ENCODE measurements around the gene SKAP1.

SKAP1 gene

GRCh38 chr17:48139944-48140343, 290.1 kb downstream of the SKAP1 start:
- no peak overlapping the region for H3K27ac ChIP-seq (ENCODE audit: insufficient read depth in 1 of 2, low read depth in 1 of 2, low read length in 2 of 2, poor library complexity in 1 of 2, severe bottlenecking in 2 of 2)
- no peaks in the 10 kb centered on the region for H3K27me3 ChIP-seq (replicated peaks in 2 of 5; ENCODE audit: control insufficient read depth in 4 of 5, insufficient read depth in 5 of 5, low read length in 4 of 5)
- H3K4me1 ChIP-seq (ENCODE audit: control extremely low read depth in 1 of 4, control insufficient read depth in 4 of 4, insufficient read depth in 4 of 4, low read length in 3 of 4): peaks cover 10 to 15% (median 14%) of the 10 kb centered on the region in 4 experiments
- 0% methylated on average over 2 of the region's 2 CpGs for WGBS (ENCODE audit: insufficient coverage)
- H3K36me3 ChIP-seq (ENCODE audit: control insufficient read depth in 4 of 4, insufficient read depth in 4 of 4, low read length in 3 of 4): no peaks in the 10 kb centered on the region
- peak overlapping the region in 3 of 7 experiments; percentile 31 to 57 (median 32) for H3K4me3 ChIP-seq (ENCODE audit: control insufficient read depth in 1 of 7, extremely low read depth in 1 of 7, insufficient read depth in 4 of 7, low read depth in 2 of 7, low read length in 6 of 7)
- H3K9me3 ChIP-seq (ENCODE audit: control extremely low read depth in 1 of 5, control insufficient read depth in 4 of 5, insufficient read depth in 2 of 5, low read depth in 1 of 5, low read length in 4 of 5): no peaks in the 10 kb centered on the region
- ChIA-PET POLR2A (no interaction called here), CTCF (interaction anchor here (1.1 to 1.4 kb wide), 4 partner anchors 8 to 65 kb away, joined by 3 to 5 read pairs (median 4); no protein-coding TSS in a partner anchor)
- DNase-seq: peak; percentile 31 to 52 (median 40)

GRCh38 chr17:48137656-48138055, 292.4 kb downstream of the SKAP1 start:
- H3K9me3 ChIP-seq (ENCODE audit: control extremely low read depth in 1 of 5, control insufficient read depth in 4 of 5, insufficient read depth in 2 of 5, low read depth in 1 of 5, low read length in 4 of 5): no peaks in the 10 kb centered on the region
- no peaks in the 10 kb centered on the region for H3K27me3 ChIP-seq (replicated peaks in 2 of 5; ENCODE audit: control insufficient read depth in 4 of 5, insufficient read depth in 5 of 5, low read length in 4 of 5)
- DNase-seq: no peak
- H3K27ac ChIP-seq (ENCODE audit: insufficient read depth in 1 of 2, low read depth in 1 of 2, low read length in 2 of 2, poor library complexity in 1 of 2, severe bottlenecking in 2 of 2): no peak overlapping the region
- no peak overlapping the region for H3K4me3 ChIP-seq (ENCODE audit: control insufficient read depth in 1 of 7, extremely low read depth in 1 of 7, insufficient read depth in 4 of 7, low read depth in 2 of 7, low read length in 6 of 7)
- ChIA-PET POLR2A (no interaction called here), CTCF (interaction anchor here (0.7 to 17.4 kb wide), 2 partner anchors 56 to 130 kb away, joined by 4 to 169 read pairs; no protein-coding TSS in a partner anchor)
- 100% methylated on average over 1 of the region's 1 CpG for WGBS (ENCODE audit: insufficient coverage)
- H3K36me3 ChIP-seq (ENCODE audit: control insufficient read depth in 4 of 4, insufficient read depth in 4 of 4, low read length in 3 of 4): no peaks in the 10 kb centered on the region
- H3K4me1 ChIP-seq (ENCODE audit: control extremely low read depth in 1 of 4, control insufficient read depth in 4 of 4, insufficient read depth in 4 of 4, low read length in 3 of 4): peaks cover 10 to 15% (median 14%) of the 10 kb centered on the region in 4 experiments

DNA sequence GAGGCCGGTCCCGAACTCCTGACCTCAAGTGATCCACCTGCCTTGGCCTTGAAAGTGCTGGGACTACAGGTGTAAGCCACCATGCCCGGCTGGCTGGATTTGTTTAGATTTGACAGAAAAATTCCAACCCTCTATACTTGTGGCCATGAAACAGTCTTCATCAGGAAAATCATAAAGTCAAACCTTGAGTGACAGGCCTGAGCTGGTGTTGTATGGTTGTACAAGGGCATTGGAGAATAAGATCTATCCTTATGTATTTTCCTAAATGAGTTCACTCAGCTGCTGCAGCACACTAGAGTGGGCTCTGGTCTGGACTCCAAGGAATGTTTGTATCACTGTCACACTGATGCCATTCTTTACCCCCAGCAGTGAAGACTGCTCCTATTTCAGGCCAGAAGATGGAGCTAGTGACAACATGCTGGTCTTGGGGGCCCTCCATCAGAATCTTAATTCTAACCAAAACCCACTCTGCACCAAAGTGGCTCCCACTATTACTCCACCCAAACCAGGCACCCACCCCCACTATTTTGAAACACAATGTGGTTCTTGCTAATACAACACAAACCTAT, 295.0 kb downstream of the SKAP1 start:
- peak in 1 of 3 donors; percentile 27 for DNase-seq
- POLR2A ChIA-PET: no interaction called here

GRCh38 chr17:48132385-48132784, 297.6 kb downstream of the SKAP1 start:
- CTCF ChIA-PET: interaction anchor here (1.2 to 17.4 kb wide), 10 partner anchors 8 to 106 kb away, joined by 3 to 169 read pairs (median 4); no protein-coding TSS in a partner anchor
- POLR2A ChIA-PET: no interaction called here
- Histone ChIP-seq H3K4me3 (ENCODE audit: control insufficient read depth in 1 of 7, extremely low read depth in 1 of 7, insufficient read depth in 4 of 7, low read depth in 2 of 7, low read length in 6 of 7) (no peak overlapping the region), H3K4me1 (ENCODE audit: control extremely low read depth in 1 of 4, control insufficient read depth in 4 of 4, insufficient read depth in 4 of 4, low read length in 3 of 4) (no peaks in the 10 kb centered on the region), H3K9me3 (ENCODE audit: control extremely low read depth in 1 of 5, control insufficient read depth in 4 of 5, insufficient read depth in 2 of 5, low read depth in 1 of 5, low read length in 4 of 5) (no peaks in the 10 kb centered on the region), H3K27me3 (replicated peaks in 2 of 5; ENCODE audit: control insufficient read depth in 4 of 5, insufficient read depth in 5 of 5, low read length in 4 of 5) (no peaks in the 10 kb centered on the region), H3K36me3 (ENCODE audit: control insufficient read depth in 4 of 4, insufficient read depth in 4 of 4, low read length in 3 of 4) (no peaks in the 10 kb centered on the region), H3K27ac (ENCODE audit: insufficient read depth in 1 of 2, low read depth in 1 of 2, low read length in 2 of 2, poor library complexity in 1 of 2, severe bottlenecking in 2 of 2) (no peak overlapping the region)
- no peak for DNase-seq
- WGBS (ENCODE audit: insufficient coverage): 96% methylated on average over 5 of the region's 5 CpGs

More for the DNA sequence above, 295.0 kb downstream of the SKAP1 start:
- peaks cover 5 to 8% (median 7%) of the 10 kb centered on the region in 4 experiments for H3K4me1 ChIP-seq (ENCODE audit: control extremely low read depth in 1 of 4, control insufficient read depth in 4 of 4, insufficient read depth in 4 of 4, low read length in 3 of 4)
- H3K4me3 ChIP-seq (ENCODE audit: control insufficient read depth in 1 of 7, extremely low read depth in 1 of 7, insufficient read depth in 4 of 7, low read depth in 2 of 7, low read length in 6 of 7): no peak overlapping the region
- no peaks in the 10 kb centered on the region for H3K9me3 ChIP-seq (ENCODE audit: control extremely low read depth in 1 of 5, control insufficient read depth in 4 of 5, insufficient read depth in 2 of 5, low read depth in 1 of 5, low read length in 4 of 5)
- 100% methylated on average over 1 of the region's 3 CpGs for WGBS (ENCODE audit: insufficient coverage)
- no peak overlapping the region for H3K27ac ChIP-seq (ENCODE audit: insufficient read depth in 1 of 2, low read depth in 1 of 2, low read length in 2 of 2, poor library complexity in 1 of 2, severe bottlenecking in 2 of 2)
- no peaks in the 10 kb centered on the region for H3K36me3 ChIP-seq (ENCODE audit: control insufficient read depth in 4 of 4, insufficient read depth in 4 of 4, low read length in 3 of 4)
- H3K27me3 ChIP-seq (replicated peaks in 2 of 5; ENCODE audit: control insufficient read depth in 4 of 5, insufficient read depth in 5 of 5, low read length in 4 of 5): no peaks in the 10 kb centered on the region
- CTCF ChIA-PET: interaction anchor here (0.8 to 17.4 kb wide), 8 partner anchors 9 to 105 kb away, joined by 3 to 169 read pairs (median 6); no protein-coding TSS in a partner anchor

GRCh38 chr17:48131216-48131824, 298.7 kb downstream of the SKAP1 start:
- no peaks in the 10 kb centered on the region for H3K9me3 ChIP-seq (ENCODE audit: control extremely low read depth in 1 of 5, control insufficient read depth in 4 of 5, insufficient read depth in 2 of 5, low read depth in 1 of 5, low read length in 4 of 5)
- WGBS (ENCODE audit: insufficient coverage): 86% methylated on average over 1 of the region's 4 CpGs
- POLR2A ChIA-PET: no interaction called here
- H3K27me3 ChIP-seq (replicated peaks in 2 of 5; ENCODE audit: control insufficient read depth in 4 of 5, insufficient read depth in 5 of 5, low read length in 4 of 5): no peaks in the 10 kb centered on the region
- H3K4me3 ChIP-seq (ENCODE audit: control insufficient read depth in 1 of 7, extremely low read depth in 1 of 7, insufficient read depth in 4 of 7, low read depth in 2 of 7, low read length in 6 of 7): no peak overlapping the region
- no peaks in the 10 kb centered on the region for H3K4me1 ChIP-seq (ENCODE audit: control extremely low read depth in 1 of 4, control insufficient read depth in 4 of 4, insufficient read depth in 4 of 4, low read length in 3 of 4)
- H3K27ac ChIP-seq (ENCODE audit: insufficient read depth in 1 of 2, low read depth in 1 of 2, low read length in 2 of 2, poor library complexity in 1 of 2, severe bottlenecking in 2 of 2): no peak overlapping the region
- peaks cover 0 to under 1% (median 0%) of the 10 kb centered on the region in 4 experiments for H3K36me3 ChIP-seq (ENCODE audit: control insufficient read depth in 4 of 4, insufficient read depth in 4 of 4, low read length in 3 of 4)
- CTCF ChIA-PET: interaction anchor here (0.7 to 17.4 kb wide), 7 partner anchors 13 to 105 kb away, joined by 3 to 169 read pairs (median 4); no protein-coding TSS in a partner anchor
- peak; percentile 61 to 77 (median 65) for DNase-seq

DNA sequence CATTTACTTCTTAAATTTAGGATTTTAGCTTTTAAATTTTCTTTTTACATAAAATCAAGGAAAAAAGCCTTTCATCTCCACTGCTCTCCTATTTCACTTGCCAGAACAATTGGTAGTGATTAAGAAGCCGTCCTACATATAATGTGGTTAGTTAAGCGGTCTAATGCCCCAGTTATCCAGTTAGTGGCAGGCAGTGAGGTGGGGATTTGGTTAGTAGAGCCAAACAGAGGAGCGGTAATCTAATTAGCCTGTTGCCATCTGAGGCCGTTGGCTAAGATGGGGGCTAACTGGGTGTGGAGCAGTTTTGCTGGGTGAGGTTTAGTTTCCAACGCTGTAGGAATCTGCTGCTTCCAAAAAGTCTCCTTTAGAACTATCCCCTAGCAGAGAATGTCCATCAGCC, 300.0 kb downstream of the SKAP1 start:
- no peaks in the 10 kb centered on the region for H3K9me3 ChIP-seq (ENCODE audit: control extremely low read depth in 1 of 5, control insufficient read depth in 4 of 5, insufficient read depth in 2 of 5, low read depth in 1 of 5, low read length in 4 of 5)
- no peak overlapping the region for H3K4me3 ChIP-seq (ENCODE audit: control insufficient read depth in 1 of 7, extremely low read depth in 1 of 7, insufficient read depth in 4 of 7, low read depth in 2 of 7, low read length in 6 of 7)
- ChIA-PET CTCF (interaction anchor here (0.6 to 17.4 kb wide), 8 partner anchors 25 to 103 kb away, joined by 3 to 169 read pairs (median 3); no protein-coding TSS in a partner anchor), POLR2A (no interaction called here)
- no peak overlapping the region for H3K27ac ChIP-seq (ENCODE audit: insufficient read depth in 1 of 2, low read depth in 1 of 2, low read length in 2 of 2, poor library complexity in 1 of 2, severe bottlenecking in 2 of 2)
- WGBS (ENCODE audit: insufficient coverage): no CpG with 5 or more reads among the region's 5 CpGs
- DNase-seq: no peak
- H3K27me3 ChIP-seq (replicated peaks in 2 of 5; ENCODE audit: control insufficient read depth in 4 of 5, insufficient read depth in 5 of 5, low read length in 4 of 5): no peaks in the 10 kb centered on the region
- H3K4me1 ChIP-seq (ENCODE audit: control extremely low read depth in 1 of 4, control insufficient read depth in 4 of 4, insufficient read depth in 4 of 4, low read length in 3 of 4): no peaks in the 10 kb centered on the region
- H3K36me3 ChIP-seq (ENCODE audit: control insufficient read depth in 4 of 4, insufficient read depth in 4 of 4, low read length in 3 of 4): peaks cover 0 to 7% (median 3%) of the 10 kb centered on the region in 4 experiments

DNA sequence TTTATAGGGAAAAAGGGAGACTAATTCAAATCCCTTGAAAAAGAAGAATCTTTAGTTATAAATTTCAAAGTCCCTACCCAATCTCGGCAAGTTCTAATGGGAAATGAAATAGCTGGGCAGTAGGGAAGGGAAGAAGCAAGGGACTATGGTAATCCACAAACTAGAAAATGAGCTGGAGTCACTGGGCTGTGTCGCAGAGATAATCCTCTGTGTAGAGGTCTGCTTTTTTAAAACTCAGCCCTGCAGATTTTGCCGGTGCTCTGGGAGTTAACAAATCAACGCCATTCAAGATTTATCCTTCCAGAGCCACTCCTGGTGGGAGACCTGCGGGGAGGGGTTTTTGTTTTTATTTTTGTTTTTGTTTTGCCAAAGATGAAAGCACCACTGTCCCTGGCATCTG, 301.6 kb downstream of the SKAP1 start:
- no peak for DNase-seq
- Histone ChIP-seq H3K27me3 (replicated peaks in 2 of 5; ENCODE audit: control insufficient read depth in 4 of 5, insufficient read depth in 5 of 5, low read length in 4 of 5) (no peaks in the 10 kb centered on the region), H3K4me1 (ENCODE audit: control extremely low read depth in 1 of 4, control insufficient read depth in 4 of 4, insufficient read depth in 4 of 4, low read length in 3 of 4) (no peaks in the 10 kb centered on the region), H3K9me3 (ENCODE audit: control extremely low read depth in 1 of 5, control insufficient read depth in 4 of 5, insufficient read depth in 2 of 5, low read depth in 1 of 5, low read length in 4 of 5) (no peaks in the 10 kb centered on the region), H3K27ac (ENCODE audit: insufficient read depth in 1 of 2, low read depth in 1 of 2, low read length in 2 of 2, poor library complexity in 1 of 2, severe bottlenecking in 2 of 2) (no peak overlapping the region), H3K4me3 (ENCODE audit: control insufficient read depth in 1 of 7, extremely low read depth in 1 of 7, insufficient read depth in 4 of 7, low read depth in 2 of 7, low read length in 6 of 7) (no peak overlapping the region), H3K36me3 (ENCODE audit: control insufficient read depth in 4 of 4, insufficient read depth in 4 of 4, low read length in 3 of 4) (peaks cover 0 to 12% (median 8%) of the 10 kb centered on the region in 4 experiments)
- WGBS (ENCODE audit: insufficient coverage): 82% methylated on average over 4 of the region's 5 CpGs
- ChIA-PET CTCF (interaction anchor here (0.9 to 17.4 kb wide), 4 partner anchors 31 to 103 kb away, joined by 3 to 169 read pairs (median 8); no protein-coding TSS in a partner anchor), POLR2A (interaction anchor here (0.7 kb wide), 1 partner anchor 26 kb away, joined by 3 read pairs; no protein-coding TSS in a partner anchor)
